NOMO-1 treated with DMSO at 0.1 percent for 48 hours (cell line): ENCODE measurements around the gene SPATA25.
"Not testable (repeated sequence)": the region's sequence is repeated elsewhere in the genome, so short reads cannot be mapped to it uniquely, and the experiment has no call there.

Source experiments
- DNase-seq: peaks from one replicate; lab custom pipeline; 2025; ENCODE audit not compliant: unreplicated experiment; lab: John Stamatoyannopoulos, UW

Gene SPATA25

DNA sequence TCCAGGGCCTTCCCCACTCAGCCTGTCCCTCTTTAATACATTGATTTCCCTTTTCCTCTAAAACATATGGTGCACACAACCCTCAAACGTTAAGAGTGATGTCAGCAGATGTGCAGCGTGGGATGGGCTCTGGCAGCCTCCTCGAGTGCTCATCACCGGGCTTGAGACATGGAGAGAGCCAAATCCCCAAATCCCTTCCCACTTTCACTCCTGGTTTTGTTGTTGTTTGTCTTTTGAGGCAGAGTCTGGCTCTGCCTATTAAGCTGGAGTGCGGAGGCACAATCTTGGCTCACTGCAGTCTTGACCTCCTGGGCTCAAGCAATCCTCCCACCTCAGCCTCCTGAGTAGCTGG is 30.3 kb upstream of the SPATA25 start:
- DNase-seq: no peak

DNA sequence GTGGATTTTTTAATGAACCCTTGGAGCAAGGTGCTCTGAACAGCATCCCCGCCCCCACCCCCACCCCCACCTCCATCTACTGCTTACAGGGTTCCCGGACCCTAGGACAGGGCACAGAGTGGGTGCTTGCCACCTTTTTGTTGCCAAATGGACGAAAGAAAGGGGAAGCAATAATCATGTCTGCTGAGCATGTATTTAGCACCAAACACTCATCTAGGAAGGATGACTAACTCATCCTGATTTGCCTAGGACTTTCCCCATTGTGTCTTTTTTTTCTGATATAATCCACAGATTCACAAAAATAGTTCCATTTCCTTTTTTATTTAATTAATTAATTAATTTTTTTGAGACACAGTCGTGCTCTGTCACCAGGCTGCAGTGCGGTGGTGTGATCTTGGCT is 25.7 kb upstream of the SPATA25 start:
- DNase-seq: no peak

DNA sequence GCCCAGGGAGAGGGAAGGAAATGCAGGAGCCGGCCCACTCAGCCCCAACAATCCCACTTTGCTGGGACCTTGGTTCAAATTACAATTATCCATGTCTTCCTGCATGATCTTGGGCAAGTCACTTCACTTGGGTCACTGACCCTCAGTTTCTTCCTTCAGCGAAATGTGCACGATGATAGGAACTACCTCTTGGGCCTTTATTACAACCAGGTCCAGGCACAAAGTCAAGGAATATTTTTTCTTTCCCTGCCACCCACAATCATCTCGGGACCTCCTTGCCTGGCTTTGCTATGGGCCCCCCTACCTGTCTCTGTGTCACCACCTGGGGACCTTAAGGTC is 24.9 kb upstream of the SPATA25 start:
- DNase-seq: no peak

- DNase-seq: no peak
These were observed 24.3 kb upstream of the SPATA25 start, which contains the start of gene PLTP for GRCh38 chr20:45911486-45912343. PLTP (minus strand) TSS chr20:45912155; CDS start chr20:45911452, 703 bp downstream.

GRCh38 chr20:45910670-45911485 is 23.5 kb upstream of the SPATA25 start:
- peak; percentile 99 for DNase-seq

GRCh38 chr20:45909817-45910669 is 22.6 kb upstream of the SPATA25 start:
- peak; percentile 29 for DNase-seq

GRCh38 chr20:45909336-45909808 is 21.9 kb upstream of the SPATA25 start:
- no peak for DNase-seq

DNA sequence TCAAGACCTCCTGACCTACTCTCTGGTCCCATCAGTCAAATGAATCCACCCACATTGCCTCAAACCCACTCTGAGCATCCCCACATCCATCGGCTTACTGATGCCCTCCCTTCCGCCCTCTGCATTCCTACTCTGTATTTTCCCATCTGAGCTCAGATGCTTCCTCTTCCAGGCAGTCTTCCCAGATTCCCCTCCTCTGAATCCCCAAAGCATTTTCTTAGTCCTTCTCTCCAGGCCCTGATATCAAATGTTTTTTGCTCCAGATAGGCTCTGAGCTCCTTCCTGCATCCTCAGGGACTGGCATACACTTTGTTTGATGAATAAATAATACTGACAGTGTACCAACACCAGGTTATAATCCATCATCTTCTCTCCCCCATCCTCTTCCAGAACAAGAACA is 20.7 kb upstream of the SPATA25 start:
- no peak for DNase-seq

- DNase-seq: no peak
These were observed 20.0 kb upstream of the SPATA25 start for GRCh38 chr20:45907219-45907948.

- no peak for DNase-seq
These were observed 18.2 kb upstream of the SPATA25 start for GRCh38 chr20:45905505-45906079.

- no peak for DNase-seq
These were observed 17.4 kb upstream of the SPATA25 start for GRCh38 chr20:45904583-45905504.

GRCh38 chr20:45902199-45902701 is 14.8 kb upstream of the SPATA25 start:
- no peak for DNase-seq

- not testable (repeated sequence) for DNase-seq
These were observed 13.9 kb upstream of the SPATA25 start for GRCh38 chr20:45901332-45901731.

- DNase-seq: no peak
These were observed 11.8 kb upstream of the SPATA25 start for GRCh38 chr20:45899046-45899835.

- no peak for DNase-seq
These were observed 10.9 kb upstream of the SPATA25 start for GRCh38 chr20:45898285-45898684.

DNA sequence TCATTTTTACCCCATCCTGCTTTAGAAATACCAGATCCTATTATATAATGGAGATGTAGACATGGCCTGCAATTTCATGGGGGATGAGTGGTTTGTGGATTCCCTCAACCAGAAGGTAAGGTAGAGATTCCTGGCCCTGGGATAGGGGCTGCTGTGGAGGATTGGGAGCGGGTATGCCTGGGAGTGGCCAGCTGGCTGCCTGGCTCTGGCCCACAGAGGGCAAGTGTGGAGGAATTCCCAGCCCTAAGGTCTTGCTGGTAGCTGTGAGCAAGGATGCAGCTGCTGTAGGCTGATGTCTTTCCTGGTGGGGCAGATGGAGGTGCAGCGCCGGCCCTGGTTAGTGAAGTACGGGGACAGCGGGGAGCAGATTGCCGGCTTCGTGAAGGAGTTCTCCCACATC is 10.3 kb upstream of the SPATA25 start:
- DNase-seq: no peak

DNA sequence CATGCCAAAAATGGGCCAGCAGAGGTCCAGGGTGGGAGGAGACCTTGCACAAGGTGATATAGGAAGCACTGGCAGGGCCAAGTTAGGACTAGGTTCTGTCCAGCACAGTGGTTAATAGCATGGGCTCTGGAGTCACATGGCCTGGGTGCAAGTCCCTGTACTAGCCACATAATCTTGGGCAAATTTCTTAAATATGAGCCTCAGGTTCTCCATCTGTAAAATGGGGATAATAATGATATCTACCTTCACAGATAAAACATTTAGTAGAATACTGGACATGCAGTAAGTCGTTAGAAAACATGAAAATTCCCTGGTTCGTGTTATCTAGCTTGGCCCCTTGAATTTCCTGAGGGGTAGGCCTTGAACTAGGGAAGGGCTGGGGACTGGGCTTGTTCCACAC is 9.9 kb upstream of the SPATA25 start:
- DNase-seq: no peak

- DNase-seq: no peak
These were observed 9.3 kb upstream of the SPATA25 start for GRCh38 chr20:45896641-45897161.
